ENCODE results near the gene WNT6. TPM values are rescaled to one million over a fixed set of nuclear protein-coding genes. Genes with fewer than 3 reads are reported as not detected.

WNT6 gene
- total and polyA plus RNA-seq, 10 of the 15 experiments (the other 5 are each of a cell fraction or from before 2014, with no cell fraction given) = 0.11 to 0.44 (median 0.22) TPM; not detected in 5

GRCh38 chr2:218823196-218823855, 36.3 kb upstream of the WNT6 start (continued):
- TF ChIP-seq RELA (IDR thresholded peaks at IDR 0.05; ENCODE audit: borderline replicate concordance, partially characterized antibody) (no peak), ZNF24 (IDR thresholded peaks at IDR 0.05) (no peak), RFX5 (IDR thresholded peaks at IDR 0.05; ENCODE audit: low read depth, low read length) (no peak), ZNF207 (IDR thresholded peaks at IDR 0.05; ENCODE audit: borderline replicate concordance) (no peak), PML (IDR thresholded peaks at IDR 0.05; ENCODE audit: low read length) (no peak), USF1 (IDR thresholded peaks at IDR 0.05; ENCODE audit: borderline replicate concordance, extremely low read length, insufficient read depth, low read depth, low read length) (no peak)

- ChIA-PET POLR2A (no interaction called here), RAD21 (ENCODE audit: unreplicated experiment) (no interaction called here), CTCF (no interaction called here), SMC1A (ENCODE audit: uncharacterized antibody, unreplicated experiment) (no interaction called here)
- no peaks in the 10 kb centered on the region; a peak in 1 of 4 replicates for H3K27me3 ChIP-seq (replicated peaks in 1 of 2; ENCODE audit: control insufficient read depth in 2 of 2, insufficient read depth in 2 of 2, low read length in 1 of 2)
- TF ChIP-seq ZSCAN29 (IDR thresholded peaks at IDR 0.05) = no peak
- no peak for TF ChIP-seq LARP7 (IDR thresholded peaks at IDR 0.05)
- TF ChIP-seq STAT3 (IDR thresholded peaks at IDR 0.05; ENCODE audit: low read depth, low read length) = no peak
- no peak for TF ChIP-seq MTA3 (IDR thresholded peaks at IDR 0.05; ENCODE audit: borderline replicate concordance, low read length)
- H3K27ac ChIP-seq (ENCODE audit: control insufficient read depth, insufficient read depth) = no peak overlapping the region
- H3K9ac ChIP-seq (ENCODE audit: control insufficient read depth, insufficient read depth, low read length) = no peak overlapping the region
- intact Hi-C loops (cut with micrococcal nuclease; ENCODE audit: unreplicated experiment) (no loop called here), in situ Hi-C loops (cut with MboI) (no loop called here)
- H3K79me2 ChIP-seq (ENCODE audit: control insufficient read depth, insufficient read depth, low read length) = no peaks in the 10 kb centered on the region
- no peak for DNase-seq (ENCODE audit: low read depth, low spot score)
- FAIRE-seq = no peak
- H3K4me2 ChIP-seq (ENCODE audit: control insufficient read depth, insufficient read depth) = no peak overlapping the region
- no peaks in the 10 kb centered on the region for H3K9me3 ChIP-seq (replicated peaks; ENCODE audit: control insufficient read depth, insufficient read depth, low read length)
- no TSS peak for BruUV-seq (replicated peaks)
- H3K36me3 ChIP-seq (ENCODE audit: control insufficient read depth in 2 of 2, insufficient read depth in 2 of 2, low read length in 1 of 2) = no peaks in the 10 kb centered on the region
- no peaks in the 10 kb centered on the region for H4K20me1 ChIP-seq (ENCODE audit: control insufficient read depth, insufficient read depth)
- H3K4me1 ChIP-seq (ENCODE audit: control insufficient read depth, insufficient read depth, low read length) = no peaks in the 10 kb centered on the region
- no peak overlapping the region for H3K4me3 ChIP-seq
- H2AFZ ChIP-seq (ENCODE audit: control insufficient read depth, low read depth, low read length) = no peak overlapping the region
- WGBS (ENCODE audit: insufficient coverage, insufficient replicate concordance, low lambda C conversion rate, missing lambda C conversion rate) = 66% methylated on average over 6 of the region's 7 CpGs
- no peak for ATAC-seq
Observed at GRCh38 chr2:218824004-218824403, 35.6 kb upstream of the WNT6 start.
